ENCODE measurements around the gene GARIN5B. TPM values are rescaled to one million over a fixed set of nuclear protein-coding genes. Genes with fewer than 3 reads are reported as not detected.

GARIN5B gene
- total RNA-seq, 1 donor from 2014 or later, result not detected

DNA sequence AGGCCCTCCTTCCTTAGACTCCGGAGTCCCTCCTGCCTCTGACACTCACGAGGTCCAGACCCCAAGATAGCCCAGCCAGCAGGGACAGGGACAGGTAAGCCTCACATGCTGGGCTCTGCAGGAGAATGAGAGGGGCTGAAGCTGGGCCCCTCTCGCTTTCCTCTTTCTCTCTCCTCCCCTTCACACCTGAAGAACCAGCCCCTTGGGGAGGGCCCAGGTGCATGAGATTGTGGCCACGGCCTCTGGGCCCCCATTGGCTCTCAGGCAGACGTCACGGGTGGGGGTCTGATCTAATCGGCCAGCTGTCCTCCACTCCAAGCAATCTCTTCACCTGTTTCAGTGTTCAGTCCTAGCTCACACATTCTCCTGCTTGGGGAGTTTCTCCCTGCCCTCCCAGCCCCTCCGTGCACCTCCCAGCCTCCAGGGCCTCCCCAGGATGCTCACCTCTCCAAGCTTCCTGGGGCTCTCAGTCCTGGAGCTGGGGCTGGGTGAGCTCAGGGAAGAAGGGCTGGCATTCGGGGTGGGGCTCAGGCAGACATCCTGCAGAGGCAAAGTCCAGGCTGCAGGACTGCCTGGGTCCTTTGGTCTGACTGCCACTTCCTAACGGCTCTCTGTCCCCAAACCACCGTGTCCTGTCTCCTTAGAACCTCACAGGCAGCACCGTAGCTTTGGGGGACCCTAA lies 40.7 kb downstream of the GARIN5B start:
- Mint-ChIP-seq H3K4me3 (no peak overlapping the region), H3K9me3 (no peaks in the 10 kb centered on the region), H3K27ac (no peak overlapping the region), H3K4me1 (no peaks in the 10 kb centered on the region), H3K27me3 (peaks cover 28% of the 10 kb centered on the region), H3K36me3 (ENCODE audit: low read depth) (no peaks in the 10 kb centered on the region)
- ATAC-seq (ENCODE audit: low read depth), result no peak
- intact Hi-C loops (cut with micrococcal nuclease), result no loop called here
- CTCF ChIA-PET, result no interaction called here
- no peak for DNase-seq
- POLR2A ChIA-PET, result no interaction called here
- TF ChIP-seq, protein P1, sequence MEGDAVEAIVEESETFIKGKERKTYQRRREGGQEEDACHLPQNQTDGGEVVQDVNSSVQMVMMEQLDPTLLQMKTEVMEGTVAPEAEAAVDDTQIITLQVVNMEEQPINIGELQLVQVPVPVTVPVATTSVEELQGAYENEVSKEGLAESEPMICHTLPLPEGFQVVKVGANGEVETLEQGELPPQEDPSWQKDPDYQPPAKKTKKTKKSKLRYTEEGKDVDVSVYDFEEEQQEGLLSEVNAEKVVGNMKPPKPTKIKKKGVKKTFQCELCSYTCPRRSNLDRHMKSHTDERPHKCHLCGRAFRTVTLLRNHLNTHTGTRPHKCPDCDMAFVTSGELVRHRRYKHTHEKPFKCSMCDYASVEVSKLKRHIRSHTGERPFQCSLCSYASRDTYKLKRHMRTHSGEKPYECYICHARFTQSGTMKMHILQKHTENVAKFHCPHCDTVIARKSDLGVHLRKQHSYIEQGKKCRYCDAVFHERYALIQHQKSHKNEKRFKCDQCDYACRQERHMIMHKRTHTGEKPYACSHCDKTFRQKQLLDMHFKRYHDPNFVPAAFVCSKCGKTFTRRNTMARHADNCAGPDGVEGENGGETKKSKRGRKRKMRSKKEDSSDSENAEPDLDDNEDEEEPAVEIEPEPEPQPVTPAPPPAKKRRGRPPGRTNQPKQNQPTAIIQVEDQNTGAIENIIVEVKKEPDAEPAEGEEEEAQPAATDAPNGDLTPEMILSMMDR (IDR thresholded peaks at IDR 0.05), result no peak

DNA sequence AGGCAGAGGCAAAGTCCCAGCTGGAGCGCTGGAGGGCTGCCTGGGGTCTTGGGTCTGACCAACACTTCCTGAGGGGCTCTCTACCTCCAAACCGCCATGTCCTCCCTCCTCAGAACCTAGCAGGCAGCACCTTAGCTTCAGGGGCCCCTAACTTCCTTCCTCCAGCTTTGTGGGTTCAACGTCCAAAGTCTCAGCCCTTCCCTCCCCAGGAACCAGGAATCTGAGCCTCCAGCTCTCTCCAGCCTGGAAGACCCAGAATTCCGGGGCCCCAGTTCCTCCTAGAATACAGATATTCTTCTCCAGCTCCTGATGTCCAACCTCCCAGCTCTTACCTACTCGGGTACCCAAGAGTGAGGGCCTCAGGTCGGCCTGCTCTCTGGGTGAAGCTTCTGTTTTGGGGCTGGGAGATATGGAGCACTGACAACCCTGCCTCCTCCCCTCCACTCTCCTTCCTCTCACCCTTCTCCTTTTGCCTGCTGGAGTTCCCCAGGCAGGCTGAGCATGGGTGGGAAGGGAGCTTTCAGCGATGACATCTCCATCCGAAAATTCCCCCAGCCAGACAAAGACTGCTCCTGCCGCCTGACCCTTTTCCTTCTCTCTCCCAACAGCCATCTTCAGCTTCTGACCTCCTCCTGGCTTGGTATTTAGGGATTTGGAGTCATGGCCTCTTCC lies 41.5 kb downstream of the GARIN5B start:
- intact Hi-C loops (cut with micrococcal nuclease), result no loop called here
- Mint-ChIP-seq H3K27me3 (peaks cover 28% of the 10 kb centered on the region), H3K36me3 (ENCODE audit: low read depth) (no peaks in the 10 kb centered on the region), H3K27ac (no peak overlapping the region), H3K4me3 (no peak overlapping the region), H3K4me1 (no peaks in the 10 kb centered on the region), H3K9me3 (no peaks in the 10 kb centered on the region)
- ChIA-PET CTCF (no interaction called here), POLR2A (no interaction called here)
- ATAC-seq (ENCODE audit: low read depth) (no peak), DNase-seq (no peak)
- TF ChIP-seq, protein P1 (IDR thresholded peaks at IDR 0.05), result no peak

DNA sequence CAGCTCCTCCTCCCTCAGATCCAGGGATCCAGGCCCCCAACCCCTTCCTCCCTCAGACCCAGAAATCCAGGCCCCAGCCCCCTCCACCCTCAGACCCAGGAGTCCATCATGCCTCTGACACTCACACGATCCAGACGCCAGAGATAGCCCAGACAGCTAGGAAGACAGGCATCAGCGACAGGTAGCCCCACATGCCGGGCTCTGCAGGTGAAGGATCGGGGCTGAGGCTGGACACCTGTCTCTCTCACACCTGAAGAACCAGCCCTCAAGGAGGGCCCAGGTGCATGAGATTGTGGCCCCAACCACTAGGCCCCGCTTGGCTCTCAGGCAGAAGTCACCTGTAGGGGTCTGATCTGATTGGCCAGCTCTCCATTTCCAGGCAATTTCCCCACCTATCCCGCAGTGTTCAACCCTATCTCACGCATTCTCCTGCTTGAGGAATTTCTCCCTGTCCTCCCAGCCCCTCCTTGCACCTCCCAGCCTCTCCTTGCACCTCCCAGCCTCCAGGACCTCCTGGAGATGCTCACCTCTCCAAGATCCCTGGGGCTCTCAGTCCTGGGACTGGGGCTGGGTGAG lies 42.1 kb downstream of the GARIN5B start:
- Mint-ChIP-seq H3K27ac (no peak overlapping the region), H3K36me3 (ENCODE audit: low read depth) (no peaks in the 10 kb centered on the region), H3K27me3 (peaks cover 26% of the 10 kb centered on the region), H3K4me1 (no peaks in the 10 kb centered on the region), H3K9me3 (no peaks in the 10 kb centered on the region), H3K4me3 (no peak overlapping the region)
- ChIA-PET POLR2A (no interaction called here), CTCF (no interaction called here)
- no peak for ATAC-seq (ENCODE audit: low read depth)
- TF ChIP-seq, protein P1 (IDR thresholded peaks at IDR 0.05), result no peak
- no peak for DNase-seq
- intact Hi-C loops (cut with micrococcal nuclease), result no loop called here

- POLR2A ChIA-PET, result no interaction called here
Measured at GRCh38 chr19:55319785-55320184, 43.3 kb downstream of the GARIN5B start.

DNA sequence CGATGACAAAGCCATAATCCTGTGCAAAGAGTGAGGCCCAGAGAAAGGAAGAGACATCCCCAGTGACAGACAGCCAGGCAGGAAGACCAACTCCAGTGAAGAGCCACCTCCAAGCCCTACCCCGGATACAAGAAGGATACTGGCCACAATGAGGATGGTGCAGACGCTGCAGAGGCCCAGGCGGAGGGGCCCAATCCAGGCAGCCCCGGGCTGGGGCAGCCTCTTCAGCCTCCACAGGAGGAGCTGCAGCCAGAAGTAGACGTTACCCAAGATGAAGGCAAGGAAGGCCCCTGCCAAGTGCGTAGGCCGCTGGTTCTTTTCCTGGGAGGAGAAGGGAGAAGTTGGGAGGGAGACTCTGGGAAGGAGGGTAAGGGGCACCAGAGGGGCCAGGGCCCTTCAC lies 46.4 kb downstream of the GARIN5B start:
- intact Hi-C loops (cut with micrococcal nuclease), result no loop called here
- ChIA-PET CTCF (no interaction called here), POLR2A (no interaction called here)
- no peak overlapping the region for H3K27ac Mint-ChIP-seq
- no peaks in the 10 kb centered on the region for H3K4me1 Mint-ChIP-seq
- ATAC-seq (ENCODE audit: low read depth), result no peak
- H3K36me3 Mint-ChIP-seq (ENCODE audit: low read depth), result no peaks in the 10 kb centered on the region
- no peak for DNase-seq
- H3K27me3 Mint-ChIP-seq, result peaks cover 12% of the 10 kb centered on the region
- TF ChIP-seq, protein P1 (IDR thresholded peaks at IDR 0.05), result no peak
- H3K9me3 Mint-ChIP-seq, result no peaks in the 10 kb centered on the region
- H3K4me3 Mint-ChIP-seq, result no peak overlapping the region

More at GRCh38 chr19:55319785-55320184, 43.3 kb downstream of the GARIN5B start:
- ATAC-seq (ENCODE audit: low read depth), result no peak
- TF ChIP-seq, protein P1 (IDR thresholded peaks at IDR 0.05), result no peak
- DNase-seq, result no peak
- H3K9me3 Mint-ChIP-seq, result no peaks in the 10 kb centered on the region
- CTCF ChIA-PET, result no interaction called here
- H3K27me3 Mint-ChIP-seq, result peaks cover 24% of the 10 kb centered on the region
- H3K36me3 Mint-ChIP-seq (ENCODE audit: low read depth), result no peaks in the 10 kb centered on the region
- H3K4me3 Mint-ChIP-seq, result no peak overlapping the region
- no peaks in the 10 kb centered on the region for H3K4me1 Mint-ChIP-seq
- intact Hi-C loops (cut with micrococcal nuclease), result no loop called here
- no peak overlapping the region for H3K27ac Mint-ChIP-seq

All from activated B cell treated with CpG ODN at 0.5 μM for 24 hours (primary cell).